Stimulated activated CD4-positive, alpha-beta T cell treated with anti-CD3 and anti-CD28 coated beads, Interleukin-2, amount 100 ng/mL, for 4 hours (primary cell): ENCODE data around the gene ZNF808.
"Not testable (repeated sequence)": the region's sequence is repeated elsewhere in the genome, so short reads cannot be mapped to it uniquely, and the experiment has no call there.

Experiments used
- DNase-seq: peaks from one replicate; pipeline ENCODE4 v3.0.0-alpha.2; 2020; ENCODE audit warnings: low read depth

The ZNF808 gene

GRCh38 chr19:52527134-52527955 lies at the start of gene ZNF808:
TSS of gene ZNF808 (plus strand) at chr19:52527668. CDS start at chr19:52543285, 15,617 bp downstream.
- peak; percentile 97 for DNase-seq

GRCh38 chr19:52484111-52484743 lies 43.2 kb upstream of the ZNF808 start:
- DNase-seq, result not testable (repeated sequence)

GRCh38 chr19:52485064-52485463 lies 42.4 kb upstream of the ZNF808 start:
- DNase-seq, result not testable (repeated sequence)

GRCh38 chr19:52485561-52486240 lies 41.8 kb upstream of the ZNF808 start:
- not testable (repeated sequence) for DNase-seq

- no peak for DNase-seq
These were observed 35.1 kb upstream of the ZNF808 start for GRCh38 chr19:52492201-52492993.

- no peak for DNase-seq
These were observed 34.4 kb upstream of the ZNF808 start for GRCh38 chr19:52492994-52493470.

GRCh38 chr19:52494518-52494917 lies 33.0 kb upstream of the ZNF808 start:
- no peak for DNase-seq

GRCh38 chr19:52498571-52498970 lies 28.9 kb upstream of the ZNF808 start:
- DNase-seq, result no peak

- DNase-seq, result not testable (repeated sequence)
These were observed 27.0 kb upstream of the ZNF808 start for GRCh38 chr19:52500474-52500873.

GRCh38 chr19:52500991-52501390 lies 26.5 kb upstream of the ZNF808 start:
- DNase-seq, result not testable (repeated sequence)

GRCh38 chr19:52507266-52507665 lies 20.2 kb upstream of the ZNF808 start:
- no peak for DNase-seq

- no peak for DNase-seq
These were observed 11.3 kb upstream of the ZNF808 start for GRCh38 chr19:52516191-52516590.

GRCh38 chr19:52518646-52519045 lies 8.8 kb upstream of the ZNF808 start:
- DNase-seq, result no peak

- DNase-seq, result not testable (repeated sequence)
These were observed 8.3 kb upstream of the ZNF808 start for GRCh38 chr19:52519175-52519574.

- DNase-seq, result no peak
These were observed 7.5 kb upstream of the ZNF808 start for GRCh38 chr19:52520013-52520412.

- DNase-seq, result no peak
These were observed 4.9 kb upstream of the ZNF808 start for GRCh38 chr19:52522551-52522950.

GRCh38 chr19:52524086-52524485 lies 3.4 kb upstream of the ZNF808 start:
- DNase-seq, result no peak

- DNase-seq, result no peak
These were observed 486 bp downstream of the ZNF808 start for GRCh38 chr19:52527956-52528351.

GRCh38 chr19:52532480-52532879 lies 5.0 kb downstream of the ZNF808 start:
- no peak for DNase-seq

GRCh38 chr19:52533901-52534300 lies 6.4 kb downstream of the ZNF808 start:
- DNase-seq, result no peak

- DNase-seq, result not testable (repeated sequence)
These were observed 7.9 kb downstream of the ZNF808 start for GRCh38 chr19:52535385-52535770.
